ENCODE measurements around the gene ZNF628.

DNA sequence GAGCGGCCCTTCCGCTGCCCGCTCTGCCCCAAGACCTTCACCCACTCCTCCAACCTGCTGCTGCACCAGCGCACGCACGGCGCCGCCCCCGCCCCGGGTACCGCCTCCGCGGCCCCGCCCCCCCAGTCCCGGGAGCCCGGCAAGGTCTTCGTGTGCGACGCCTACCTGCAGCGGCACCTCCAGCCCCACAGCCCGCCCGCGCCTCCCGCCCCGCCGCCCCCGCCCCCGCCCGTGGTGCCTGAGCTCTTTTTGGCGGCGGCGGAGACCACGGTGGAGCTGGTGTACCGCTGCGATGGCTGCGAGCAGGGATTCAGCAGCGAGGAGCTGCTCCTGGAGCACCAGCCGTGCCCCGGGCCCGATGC lies 5.4 kb downstream of the ZNF628 start:
- TF ChIP-seq, protein P1, sequence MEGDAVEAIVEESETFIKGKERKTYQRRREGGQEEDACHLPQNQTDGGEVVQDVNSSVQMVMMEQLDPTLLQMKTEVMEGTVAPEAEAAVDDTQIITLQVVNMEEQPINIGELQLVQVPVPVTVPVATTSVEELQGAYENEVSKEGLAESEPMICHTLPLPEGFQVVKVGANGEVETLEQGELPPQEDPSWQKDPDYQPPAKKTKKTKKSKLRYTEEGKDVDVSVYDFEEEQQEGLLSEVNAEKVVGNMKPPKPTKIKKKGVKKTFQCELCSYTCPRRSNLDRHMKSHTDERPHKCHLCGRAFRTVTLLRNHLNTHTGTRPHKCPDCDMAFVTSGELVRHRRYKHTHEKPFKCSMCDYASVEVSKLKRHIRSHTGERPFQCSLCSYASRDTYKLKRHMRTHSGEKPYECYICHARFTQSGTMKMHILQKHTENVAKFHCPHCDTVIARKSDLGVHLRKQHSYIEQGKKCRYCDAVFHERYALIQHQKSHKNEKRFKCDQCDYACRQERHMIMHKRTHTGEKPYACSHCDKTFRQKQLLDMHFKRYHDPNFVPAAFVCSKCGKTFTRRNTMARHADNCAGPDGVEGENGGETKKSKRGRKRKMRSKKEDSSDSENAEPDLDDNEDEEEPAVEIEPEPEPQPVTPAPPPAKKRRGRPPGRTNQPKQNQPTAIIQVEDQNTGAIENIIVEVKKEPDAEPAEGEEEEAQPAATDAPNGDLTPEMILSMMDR (conservative IDR thresholded peaks at IDR 0.05 in 1 of 2, IDR thresholded peaks at IDR 0.05 in 1 of 2; ENCODE audit: extremely low read depth in 1 of 2, insufficient read depth in 1 of 2, low read depth in 1 of 2, low read length in 2 of 2): no peak
- TF ChIP-seq EZH2 (IDR thresholded peaks at IDR 0.05; ENCODE audit: borderline replicate concordance, low read length): no peak
